Measurements from ENCODE around the gene ABTB2. TPM values are rescaled to one million over a fixed set of nuclear protein-coding genes. Genes with fewer than 3 reads are reported as not detected.

The ABTB2 gene
- total RNA-seq, 2 experiments from 2014 or later = 2.4 to 2.5 TPM

DNA sequence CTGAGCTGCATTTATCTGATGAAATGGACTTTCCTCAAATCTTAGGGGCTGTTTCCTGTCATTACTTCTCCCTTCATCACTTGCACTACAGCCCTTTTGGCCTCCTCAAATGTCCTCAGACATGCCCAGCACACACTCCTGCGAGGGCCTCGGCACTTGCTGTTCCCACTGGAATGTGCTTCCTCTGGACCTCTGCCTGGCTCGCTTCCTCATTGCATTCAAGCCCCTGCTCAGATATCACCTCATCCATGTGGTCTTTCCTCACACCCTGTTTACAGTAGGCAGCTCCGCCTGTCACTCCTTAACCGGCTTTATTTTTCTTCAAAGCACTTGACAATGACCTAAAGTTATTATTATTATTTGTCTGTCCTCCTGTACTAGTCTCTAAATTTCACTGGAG is 243.3 kb downstream of the ABTB2 start:
- ATAC-seq (no peak), DNase-seq (no peak)
- intact Hi-C loops (cut with micrococcal nuclease) = no loop called here
- ChIA-PET POLR2A (interaction anchor here (0.6 to 1.3 kb wide), 2 partner anchors 31 to 34 kb away, joined by 3 to 4 read pairs; no protein-coding TSS in a partner anchor), CTCF (no interaction called here)
- Mint-ChIP-seq H3K4me3 (no peak overlapping the region), H3K27ac (no peak overlapping the region), H3K36me3 (ENCODE audit: low read depth) (peaks cover 73% of the 10 kb centered on the region), H3K9me3 (no peaks in the 10 kb centered on the region), H3K27me3 (no peaks in the 10 kb centered on the region), H3K4me1 (ENCODE audit: low read depth) (peaks cover 3% of the 10 kb centered on the region)
- no peak for TF ChIP-seq CTCF (IDR thresholded peaks at IDR 0.05)

GRCh38 chr11:34114014-34114413 is 243.8 kb downstream of the ABTB2 start:
- intact Hi-C loops (cut with micrococcal nuclease) = no loop called here
- Mint-ChIP-seq H3K9me3 (no peaks in the 10 kb centered on the region), H3K27me3 (no peaks in the 10 kb centered on the region), H3K4me3 (no peak overlapping the region), H3K4me1 (ENCODE audit: low read depth) (peaks cover 8% of the 10 kb centered on the region), H3K36me3 (ENCODE audit: low read depth) (peaks cover 74% of the 10 kb centered on the region), H3K27ac (no peak overlapping the region)
- DNase-seq (no peak), ATAC-seq (no peak)
- ChIA-PET POLR2A (interaction anchor here (0.6 kb wide), 2 partner anchors 8 to 30 kb away, joined by 3 read pairs; no protein-coding TSS in a partner anchor), CTCF (interaction anchor here (1.0 kb wide), 1 partner anchor 11 kb away, joined by 3 read pairs; no protein-coding TSS in a partner anchor)
- no peak for TF ChIP-seq CTCF (IDR thresholded peaks at IDR 0.05)

DNA sequence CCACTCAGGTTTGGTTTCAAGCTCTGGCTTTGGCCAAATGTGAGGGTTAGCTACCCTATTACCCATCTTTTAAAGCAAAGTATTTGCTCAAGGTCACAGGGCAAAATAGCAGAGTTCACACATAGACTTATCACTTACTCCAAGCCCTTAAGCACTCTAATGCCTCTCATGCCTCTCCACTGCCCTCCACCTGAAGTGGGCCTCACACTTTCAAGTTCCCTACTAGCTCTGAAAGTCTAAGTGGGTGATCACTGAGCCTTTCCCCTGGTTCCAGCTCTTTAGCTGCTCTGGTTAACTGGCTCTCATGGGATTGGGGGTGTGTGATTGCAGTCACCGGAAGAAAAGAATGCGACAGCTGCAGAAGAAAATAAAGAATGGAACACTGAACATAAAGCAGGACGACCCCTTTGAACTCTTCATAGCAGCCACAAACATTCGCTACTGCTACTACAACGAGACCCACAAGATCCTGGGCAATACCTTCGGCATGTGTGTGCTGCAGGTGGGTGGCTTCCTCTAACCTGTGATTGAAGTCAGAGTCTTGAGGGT is 246.0 kb downstream of the ABTB2 start:
- H3K4me3 Mint-ChIP-seq = no peak overlapping the region
- H3K9me3 Mint-ChIP-seq = no peaks in the 10 kb centered on the region
- intact Hi-C loops (cut with micrococcal nuclease) = no loop called here
- POLR2A ChIA-PET = interaction anchor here (0.7 to 1.6 kb wide), 2 partner anchors 13 to 49 kb away, joined by 3 to 4 read pairs; no protein-coding TSS in a partner anchor
- peaks cover 22% of the 10 kb centered on the region for H3K4me1 Mint-ChIP-seq (ENCODE audit: low read depth)
- no peaks in the 10 kb centered on the region for H3K27me3 Mint-ChIP-seq
- no peak for ATAC-seq
- no peak overlapping the region for H3K27ac Mint-ChIP-seq
- TF ChIP-seq CTCF (IDR thresholded peaks at IDR 0.05) = no peak
- peaks cover 74% of the 10 kb centered on the region for H3K36me3 Mint-ChIP-seq (ENCODE audit: low read depth)
- no peak for DNase-seq
- CTCF ChIA-PET = interaction anchor here (0.9 to 1.4 kb wide), 4 partner anchors 11 to 38 kb away, joined by 3 to 5 read pairs (median 3); no protein-coding TSS in a partner anchor

GRCh38 chr11:34105957-34106504 is 251.8 kb downstream of the ABTB2 start:
- Mint-ChIP-seq H3K9me3 (no peaks in the 10 kb centered on the region), H3K4me3 (peak overlapping the region; percentile 97), H3K27me3 (no peaks in the 10 kb centered on the region), H3K27ac (peak overlapping the region; percentile 97), H3K36me3 (ENCODE audit: low read depth) (peaks cover 49% of the 10 kb centered on the region), H3K4me1 (ENCODE audit: low read depth) (peaks cover 42% of the 10 kb centered on the region)
- DNase-seq (no peak), ATAC-seq (no peak)
- intact Hi-C loops (cut with micrococcal nuclease) = loop anchor here (2.0 to 10.0 kb wide), 2 partner anchors 53 to 111 kb away; no protein-coding TSS in a partner anchor
- no peak for TF ChIP-seq CTCF (IDR thresholded peaks at IDR 0.05)
- POLR2A ChIA-PET = interaction anchor here (0.8 to 3.3 kb wide), 20 partner anchors 10 to 252 kb away, joined by 3 to 13 read pairs (median 4); partner anchors contain the start of genes ABTB2 and CAPRIN1
- CTCF ChIA-PET = interaction anchor here (1.0 to 2.7 kb wide), 5 partner anchors 21 to 324 kb away, joined by 3 to 11 read pairs (median 4); no protein-coding TSS in a partner anchor

All from activated CD8-positive, alpha-beta T cell treated with anti-CD3 and anti-CD28 coated beads for 36 hours (primary cell).